Neural cell (in vitro differentiated cells): ENCODE results near the gene TECRL.

ENCODE experiments used
- EP300 ChIP-seq: fragments of 450-650 bp; conservative IDR thresholded peaks from 2 replicates; pipeline ENCODE4 v1.6.1; 2014; ENCODE audit warnings: antibody characterized with exemption, mild to moderate bottlenecking, moderate library complexity; ENCODE audit not compliant: poor library complexity, severe bottlenecking
- EZH2 ChIP-seq: fragments of 200-600, 300-800 bp; shearing (Covaris generic), sonication (generic); IDR thresholded peaks from 2 replicates; pipeline ENCODE4 v1.6.1; 2014; ENCODE audit warnings: antibody characterized with exemption, low read length, borderline replicate concordance, mild to moderate bottlenecking; ENCODE audit not compliant: insufficient read depth, poor library complexity, severe bottlenecking
- RAD21 ChIP-seq: fragments of 450-650 bp; conservative IDR thresholded peaks from 2 replicates; pipeline ENCODE4 v1.6.1; 2014; ENCODE audit warnings: antibody characterized with exemption, mild to moderate bottlenecking, moderate library complexity
- TF ChIP-seq, protein P1 (sequence below): fragments of 450-650 bp; IDR thresholded peaks from 2 replicates; pipeline ENCODE4 v1.5.1; 2014; ENCODE audit warnings: antibody characterized with exemption, mild to moderate bottlenecking, moderate library complexity; ENCODE audit not compliant: poor library complexity, severe bottlenecking

DNA sequence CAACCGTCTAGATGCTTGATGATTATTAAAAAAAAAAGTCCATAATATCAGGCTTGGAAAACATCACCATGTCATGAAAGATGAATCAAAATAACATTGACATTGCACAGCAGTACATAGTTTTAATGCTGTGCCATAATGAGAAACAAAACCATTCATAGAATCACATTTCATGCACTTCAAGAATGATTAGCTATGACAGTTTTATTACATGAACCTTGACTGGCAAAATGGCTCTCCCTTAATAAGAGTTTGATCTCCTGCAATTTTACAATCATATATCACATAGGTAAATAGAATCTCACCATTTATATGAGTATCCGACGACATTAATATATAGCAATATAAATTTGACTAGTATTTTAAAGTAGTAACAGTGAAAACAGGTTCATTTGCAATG lies 49.8 kb downstream of the TECRL start:
- TF ChIP-seq EP300 (peak; percentile 96), EZH2 (no peak), RAD21 (no peak)
- TF ChIP-seq, protein P1, sequence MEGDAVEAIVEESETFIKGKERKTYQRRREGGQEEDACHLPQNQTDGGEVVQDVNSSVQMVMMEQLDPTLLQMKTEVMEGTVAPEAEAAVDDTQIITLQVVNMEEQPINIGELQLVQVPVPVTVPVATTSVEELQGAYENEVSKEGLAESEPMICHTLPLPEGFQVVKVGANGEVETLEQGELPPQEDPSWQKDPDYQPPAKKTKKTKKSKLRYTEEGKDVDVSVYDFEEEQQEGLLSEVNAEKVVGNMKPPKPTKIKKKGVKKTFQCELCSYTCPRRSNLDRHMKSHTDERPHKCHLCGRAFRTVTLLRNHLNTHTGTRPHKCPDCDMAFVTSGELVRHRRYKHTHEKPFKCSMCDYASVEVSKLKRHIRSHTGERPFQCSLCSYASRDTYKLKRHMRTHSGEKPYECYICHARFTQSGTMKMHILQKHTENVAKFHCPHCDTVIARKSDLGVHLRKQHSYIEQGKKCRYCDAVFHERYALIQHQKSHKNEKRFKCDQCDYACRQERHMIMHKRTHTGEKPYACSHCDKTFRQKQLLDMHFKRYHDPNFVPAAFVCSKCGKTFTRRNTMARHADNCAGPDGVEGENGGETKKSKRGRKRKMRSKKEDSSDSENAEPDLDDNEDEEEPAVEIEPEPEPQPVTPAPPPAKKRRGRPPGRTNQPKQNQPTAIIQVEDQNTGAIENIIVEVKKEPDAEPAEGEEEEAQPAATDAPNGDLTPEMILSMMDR = no peak
